ENCODE data around the gene KCTD11.

The KCTD11 gene

DNA sequence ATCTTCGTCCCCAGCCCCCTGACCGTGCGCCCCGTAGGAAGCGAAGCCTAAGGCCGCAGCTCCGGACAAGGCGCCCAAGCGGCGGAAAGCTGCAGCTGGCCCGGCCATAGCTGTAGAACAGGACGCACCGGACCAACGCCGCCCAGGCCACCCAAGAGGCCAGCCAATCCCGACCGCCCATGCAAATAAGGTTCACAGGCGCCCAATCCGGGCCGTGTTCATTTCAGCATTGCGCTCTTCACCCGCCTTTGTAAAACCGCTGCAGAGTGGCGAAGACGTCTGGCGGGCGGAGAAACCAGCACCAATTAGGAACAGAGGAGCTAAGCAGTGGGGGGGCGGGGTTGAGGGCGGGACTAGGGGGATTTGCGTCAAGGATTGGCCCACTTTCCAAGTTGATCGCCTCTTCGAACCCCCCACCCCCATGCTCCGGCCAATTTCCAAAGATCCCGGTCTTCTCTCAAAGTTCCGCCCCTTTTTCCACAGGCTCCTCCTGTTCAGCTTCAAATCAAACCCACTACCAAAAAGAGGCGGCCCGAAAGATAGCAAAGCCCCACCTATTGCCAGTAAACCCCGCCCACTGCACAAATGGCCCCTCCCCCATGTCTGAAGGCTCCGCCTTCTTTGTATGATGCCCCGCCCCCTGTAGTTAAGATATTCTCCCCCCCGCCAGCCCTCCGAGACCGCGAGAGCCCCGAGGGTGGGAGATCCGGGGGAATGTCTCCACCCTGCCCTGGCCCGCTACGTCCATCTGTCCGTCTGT lies 52.2 kb downstream of the KCTD11 start, which contains the start of gene TMEM256:
TMEM256 (minus strand) TSS at position 121 of the 760 bp plus-strand sequence; CDS start at position 108, 13 bp downstream.
- peak; percentile 93 to 96 for DNase-seq (ENCODE audit: low read depth in 2 of 2)

Data from stimulated activated CD8-positive, alpha-beta memory T cell treated with anti-CD3 and anti-CD28 coated beads, Interleukin-15, amount 100 ng/mL, for 48 hours (primary cell).